Sigmoid colon (tissue), 4 donors: ENCODE results near the gene DIAPH1.
"Not testable (repeated sequence)": the region's sequence is repeated elsewhere in the genome, so short reads cannot be mapped to it uniquely, and the experiment has no call there.

Source experiments
- CTCF ChIP-seq, 4 experiments: fragments of 450-650 bp in 3 of 4; fragments of 200-600 bp in 1 of 4; IDR thresholded peaks; one replicate each; pipeline ENCODE4 v1.5.1; 2016 to 2019; ENCODE audit warnings: antibody characterized with exemption in 4 of 4, mild to moderate bottlenecking in 3 of 4, moderate library complexity in 2 of 4
- EP300 ChIP-seq, 4 donors: sonication (generic); formaldehyde crosslinking; IDR thresholded peaks; one replicate each; pipeline ENCODE4 v1.6.1; 2017; ENCODE audit warnings: antibody characterized with exemption in 4 of 4
- POLR2A ChIP-seq, 2 donors: fragments of 450-650 bp; IDR thresholded peaks; one replicate each; pipeline ENCODE4 v1.6.1; 2016; ENCODE audit warnings: antibody characterized with exemption in 2 of 2, mild to moderate bottlenecking in 2 of 2, moderate library complexity in 2 of 2
- POLR2AphosphoS5 ChIP-seq, 4 donors: sonication (generic); formaldehyde crosslinking; IDR thresholded peaks; one replicate each; pipeline ENCODE4 v1.6.1; 2017; ENCODE audit warnings: antibody characterized with exemption in 4 of 4

- not testable (repeated sequence) for TF ChIP-seq CTCF, EP300, POLR2AphosphoS5, POLR2A (IDR thresholded peaks at IDR 0.05)
Observed at GRCh38 chr5:141609921-141610320, 8.9 kb downstream of the DIAPH1 start.
